ENCODE results near the gene FRMD4A. TPM values are rescaled to one million over a fixed set of nuclear protein-coding genes. Genes with fewer than 3 reads are reported as not detected.

Gene FRMD4A
- total RNA-seq, 4 donors from 2014 or later = 27.5 to 40.4 (median 33.0) TPM

DNA sequence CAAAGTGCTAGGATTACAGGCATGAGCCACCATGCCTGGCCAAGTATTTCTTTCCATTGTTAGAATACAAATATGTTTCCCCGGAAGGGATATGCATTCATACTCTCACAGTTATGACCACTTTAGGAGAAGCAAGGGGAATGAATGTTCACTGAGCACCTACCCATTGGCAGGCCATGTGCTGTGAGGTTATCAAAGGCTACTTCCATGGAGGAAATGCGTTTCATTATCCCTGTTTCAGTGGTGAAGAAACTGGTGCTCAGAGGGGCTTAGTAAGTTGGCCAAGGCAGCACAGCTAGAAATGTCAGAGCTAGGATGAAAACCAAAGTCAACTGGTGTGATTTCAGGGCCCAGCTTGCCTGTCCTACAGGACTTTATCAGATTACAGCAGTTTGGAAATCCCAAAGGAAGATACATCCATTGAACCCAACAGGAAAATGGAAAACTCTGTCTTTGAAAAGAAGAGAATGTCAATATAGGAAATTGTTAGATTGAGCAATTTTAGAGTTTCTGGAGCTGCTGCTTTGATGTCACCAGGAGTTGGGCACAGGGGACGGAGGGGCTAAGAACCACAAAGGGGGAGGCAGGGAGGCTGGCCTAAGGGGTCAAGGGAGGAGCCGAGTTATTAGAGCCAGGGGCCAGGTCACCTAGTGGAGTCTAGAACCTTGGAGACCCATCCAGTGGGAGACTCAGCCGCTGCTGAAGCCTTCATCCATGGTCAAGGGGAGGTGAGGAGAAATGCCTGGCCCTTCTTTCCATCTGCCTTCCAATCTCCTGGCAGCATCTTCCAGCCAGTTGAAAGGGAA lies 319.8 kb downstream of the FRMD4A start:
- intact Hi-C loops (cut with DNase I; ENCODE audit: low total_unique reads) = no loop called here
- TF ChIP-seq, protein P1, sequence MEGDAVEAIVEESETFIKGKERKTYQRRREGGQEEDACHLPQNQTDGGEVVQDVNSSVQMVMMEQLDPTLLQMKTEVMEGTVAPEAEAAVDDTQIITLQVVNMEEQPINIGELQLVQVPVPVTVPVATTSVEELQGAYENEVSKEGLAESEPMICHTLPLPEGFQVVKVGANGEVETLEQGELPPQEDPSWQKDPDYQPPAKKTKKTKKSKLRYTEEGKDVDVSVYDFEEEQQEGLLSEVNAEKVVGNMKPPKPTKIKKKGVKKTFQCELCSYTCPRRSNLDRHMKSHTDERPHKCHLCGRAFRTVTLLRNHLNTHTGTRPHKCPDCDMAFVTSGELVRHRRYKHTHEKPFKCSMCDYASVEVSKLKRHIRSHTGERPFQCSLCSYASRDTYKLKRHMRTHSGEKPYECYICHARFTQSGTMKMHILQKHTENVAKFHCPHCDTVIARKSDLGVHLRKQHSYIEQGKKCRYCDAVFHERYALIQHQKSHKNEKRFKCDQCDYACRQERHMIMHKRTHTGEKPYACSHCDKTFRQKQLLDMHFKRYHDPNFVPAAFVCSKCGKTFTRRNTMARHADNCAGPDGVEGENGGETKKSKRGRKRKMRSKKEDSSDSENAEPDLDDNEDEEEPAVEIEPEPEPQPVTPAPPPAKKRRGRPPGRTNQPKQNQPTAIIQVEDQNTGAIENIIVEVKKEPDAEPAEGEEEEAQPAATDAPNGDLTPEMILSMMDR (IDR thresholded peaks at IDR 0.05) = no peak
- no peak for TF ChIP-seq POLR2A (IDR thresholded peaks at IDR 0.05)
- DNase-seq (ENCODE audit: low spot score in 2 of 2) = peak in 1 of 2 donors; percentile 50
- no peak overlapping the region for H3K4me3 ChIP-seq (ENCODE audit: low read depth, poor library complexity, severe bottlenecking)
- 81 to 90% methylated on average over 5 of the region's 5 CpGs for WGBS, 2 donors

DNA sequence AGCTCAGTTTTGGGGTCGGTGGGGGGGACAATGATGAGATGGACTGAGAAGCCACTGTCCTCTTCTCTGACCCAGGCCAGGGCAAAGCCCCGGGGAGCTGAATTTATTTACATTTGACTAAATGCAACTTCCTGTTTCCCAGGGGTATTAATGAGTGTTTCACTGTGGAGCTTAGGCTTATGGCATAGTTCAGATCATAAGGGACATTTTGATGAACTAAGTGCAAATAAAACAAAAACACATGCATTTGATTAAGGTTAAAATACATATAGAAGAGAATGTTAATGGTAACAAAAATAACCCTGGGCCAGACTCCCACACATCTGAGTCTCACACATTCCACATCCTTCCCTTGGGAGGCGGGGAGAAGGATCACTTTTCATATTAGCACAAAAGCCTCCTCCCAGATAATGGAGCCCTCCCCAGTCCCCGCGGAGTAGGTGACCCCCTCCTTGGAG lies 320.6 kb downstream of the FRMD4A start:
- intact Hi-C loops (cut with DNase I; ENCODE audit: low total_unique reads) = no loop called here
- 29 to 33% methylated on average over 5 of the region's 5 CpGs for WGBS, 2 donors
- peak in 1 of 2 donors; percentile 60 for DNase-seq (ENCODE audit: low spot score in 2 of 2)
- TF ChIP-seq, protein P1 (IDR thresholded peaks at IDR 0.05) = no peak
- no peak for TF ChIP-seq POLR2A (IDR thresholded peaks at IDR 0.05)
- no peak overlapping the region for H3K4me3 ChIP-seq (ENCODE audit: low read depth, poor library complexity, severe bottlenecking)

DNA sequence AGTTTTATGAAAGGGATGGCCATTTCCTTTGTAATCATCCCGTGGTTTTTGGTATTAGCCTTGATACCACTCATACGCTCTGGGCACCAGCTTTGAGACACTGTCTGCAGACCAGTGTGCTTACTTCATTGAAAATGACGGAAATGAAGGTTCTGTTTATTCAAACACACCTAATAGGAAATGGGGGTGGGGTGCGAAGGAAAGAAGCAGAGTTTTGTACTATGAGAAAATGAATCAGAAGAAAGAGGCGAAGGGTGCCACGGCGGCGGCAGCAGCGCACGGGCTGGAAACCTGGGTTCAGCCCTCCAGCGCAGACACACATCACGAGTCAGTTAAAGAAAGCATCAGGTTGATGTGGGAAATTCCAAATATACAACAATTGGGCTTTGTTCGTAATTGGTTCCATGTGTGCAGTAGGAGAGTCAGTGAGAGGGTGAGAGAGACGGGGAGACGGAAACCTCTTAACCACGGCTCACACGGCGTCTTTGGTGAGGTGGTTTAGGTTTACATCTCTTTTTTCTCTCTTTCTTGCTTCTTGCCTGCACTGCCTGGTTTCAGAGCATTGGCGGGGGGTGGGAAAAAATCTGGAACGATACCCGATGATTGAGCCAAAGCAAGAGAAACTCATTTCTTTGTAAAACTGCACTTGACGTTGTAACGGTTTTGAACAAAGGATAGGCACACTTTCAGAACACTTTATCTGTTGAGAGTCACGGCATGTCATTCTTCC lies 321.2 kb downstream of the FRMD4A start:
- intact Hi-C loops (cut with DNase I; ENCODE audit: low total_unique reads) = no loop called here
- 23 to 42% methylated on average over 24 of the region's 24 CpGs for WGBS, 2 donors
- peak in 1 of 2 donors; percentile 79 for DNase-seq (ENCODE audit: low spot score in 2 of 2)
- no peak for TF ChIP-seq POLR2A (IDR thresholded peaks at IDR 0.05)
- TF ChIP-seq, protein P1 (IDR thresholded peaks at IDR 0.05) = no peak
- no peak overlapping the region for H3K4me3 ChIP-seq (ENCODE audit: low read depth, poor library complexity, severe bottlenecking)

DNA sequence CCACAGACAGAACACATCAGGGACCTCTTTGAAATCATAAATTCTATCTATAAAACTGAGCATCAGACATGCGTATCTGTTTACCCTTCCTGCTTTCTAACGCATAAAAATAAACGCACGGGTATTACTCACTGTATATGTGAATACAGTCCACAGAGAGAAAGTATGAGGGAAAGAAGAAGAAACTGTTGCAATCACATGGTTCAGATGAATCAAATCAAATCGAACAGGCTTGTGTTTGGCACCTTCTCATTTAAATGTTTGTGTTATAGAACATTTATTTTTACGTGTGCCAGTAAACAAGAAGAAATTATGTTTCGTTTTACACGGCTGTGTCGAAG lies 322.0 kb downstream of the FRMD4A start:
- H3K4me3 ChIP-seq (ENCODE audit: low read depth, poor library complexity, severe bottlenecking) = no peak overlapping the region
- no peak for DNase-seq (ENCODE audit: low spot score in 2 of 2)
- 37 to 39% methylated on average over 9 of the region's 9 CpGs for WGBS, 2 donors
- TF ChIP-seq, protein P1 (IDR thresholded peaks at IDR 0.05) = no peak
- TF ChIP-seq POLR2A (IDR thresholded peaks at IDR 0.05) = no peak
- intact Hi-C loops (cut with DNase I; ENCODE audit: low total_unique reads) = no loop called here

DNA sequence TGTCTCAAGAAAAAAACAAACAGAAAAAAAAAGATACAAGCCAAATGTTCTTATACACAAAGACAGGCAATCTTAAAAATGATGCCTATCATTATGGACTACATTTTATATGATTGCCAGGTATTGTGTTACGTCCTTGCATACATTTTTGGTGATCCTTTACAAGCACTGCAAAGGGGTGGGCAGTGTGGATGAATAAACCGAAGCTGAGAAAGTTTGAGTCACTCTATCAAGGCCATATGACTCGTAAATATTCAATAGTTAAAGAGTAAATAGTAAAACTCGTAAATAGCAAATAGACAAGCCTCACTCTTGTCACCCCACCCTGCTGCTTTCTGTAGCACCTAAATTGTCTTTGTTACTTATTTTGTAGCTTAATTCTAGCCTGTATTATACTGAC lies 326.2 kb downstream of the FRMD4A start:
- H3K4me3 ChIP-seq (ENCODE audit: low read depth, poor library complexity, severe bottlenecking) = no peak overlapping the region
- intact Hi-C loops (cut with DNase I; ENCODE audit: low total_unique reads) = no loop called here
- no peak for TF ChIP-seq POLR2A (IDR thresholded peaks at IDR 0.05)
- TF ChIP-seq, protein P1 (IDR thresholded peaks at IDR 0.05) = no peak
- WGBS, 2 donors = 76 to 83% methylated on average over 4 of the region's 4 CpGs
- DNase-seq (ENCODE audit: low spot score in 2 of 2) = no peak
